HCT116 (cell line): ENCODE measurements around the gene NPLOC4. TPM values are rescaled to one million over a fixed set of nuclear protein-coding genes. Genes with fewer than 3 reads are reported as not detected.

Experiments used
- ATAC-seq: fragments of 200-7000 bp; cut with Tn5 transposase; 2 replicates; pipeline ENCODE4 v1.9.1; 2020; ENCODE audit warnings: mild to moderate bottlenecking, moderate library complexity
- BruUV-seq: library from RNA; stranded (reverse); fragments of 400-500 nt; replicated peaks from 2 replicates; lab custom pipeline; 2021; lab: Mats Ljungman, UMichigan
- CTCF ChIA-PET: fragments of 300-600 bp; sonication (Branson Sonifier 250); formaldehyde crosslinking; loops from one replicate; lab custom pipeline; 2021; ENCODE audit warnings: antibody characterized with exemption; lab: Charles Lee
- POLR2A ChIA-PET: fragments of 300-600, 350-600 bp; sonication (Branson Sonifier 250); formaldehyde crosslinking; loops from one replicate; lab custom pipeline; 2021; ENCODE audit warnings: antibody characterized with exemption; lab: Charles Lee
- RAD21 ChIA-PET, 2 experiments: fragments of 300-600 bp; sonication (Branson Sonifier 250); formaldehyde crosslinking; loops; one replicate each; lab custom pipeline; 2023; ENCODE audit warnings: low total read pairs in 2 of 2; ENCODE audit not compliant: uncharacterized antibody in 2 of 2, unreplicated experiment in 2 of 2, low non-redundant PET in 1 of 2; lab: Charles Lee
- DNase-seq: peaks from one replicate; pipeline ENCODE4 v3.0.0-alpha.2; 2010; ENCODE audit warnings: low read depth, low spot score
- H2AFZ ChIP-seq: fragments of 200-600 bp; shearing (Covaris generic), sonication (generic); 2 replicates; pipeline ENCODE4 v1.6.1; 2017; ENCODE audit warnings: low read depth, mixed run types, mixed read lengths, antibody characterized with exemption, low read length; ENCODE audit not compliant: poor library complexity, severe bottlenecking
- H3K27ac ChIP-seq: 2 replicates; pipeline ENCODE4 v1.5.1; 2012; ENCODE audit warnings: low read depth, low read length
- H3K27me3 ChIP-seq: fragments of 200-600 bp; sonication (generic); 2 replicates; pipeline ENCODE4 v1.6.1; 2016; ENCODE audit warnings: mixed run types, low read length, mixed read lengths; ENCODE audit not compliant: insufficient read depth
- H3K36me3 ChIP-seq, 2 experiments: fragments of 200-500 bp in 1 of 2; fragments of 200-600 bp in 1 of 2; sonication (Bioruptor generic) in 1 of 2; sonication (generic) in 1 of 2; 2 replicates each; pipeline versions ENCODE4 v1.5.1 to v1.6.1; 2014 to 2016; ENCODE audit warnings: low read length in 2 of 2, inconsistent platforms in 1 of 2, mixed read lengths in 1 of 2, mixed run types in 1 of 2; ENCODE audit not compliant: insufficient read depth in 2 of 2, control insufficient read depth in 1 of 2
- H3K4me1 ChIP-seq, 2 experiments: fragments of 200-600 bp in 1 of 2; sonication (generic) in 1 of 2; 2 replicates each; pipeline versions ENCODE4 v1.5.1 to v1.6.1; 2012 to 2017; ENCODE audit warnings: low read length in 2 of 2, inconsistent platforms in 1 of 2, mild to moderate bottlenecking in 1 of 2, mixed read lengths in 1 of 2, mixed run types in 1 of 2, moderate library complexity in 1 of 2; ENCODE audit not compliant: insufficient read depth in 2 of 2, control insufficient read depth in 1 of 2
- H3K4me2 ChIP-seq: fragments of 200-600 bp; sonication (generic); 2 replicates; pipeline ENCODE4 v1.6.1; 2017; ENCODE audit warnings: mixed run types, low read length, mixed read lengths
- H3K4me3 ChIP-seq, 2 experiments: fragments of 200-600 bp in 1 of 2; sonication (generic) in 1 of 2; replicated peaks in 1 of 2; 2 replicates each; pipeline ENCODE4 v1.5.1; 2011 to 2016; ENCODE audit warnings: low read length in 2 of 2, control low read depth in 1 of 2, low read depth in 1 of 2, mild to moderate bottlenecking in 1 of 2, mixed read lengths in 1 of 2, mixed run types in 1 of 2
- H3K79me2 ChIP-seq: fragments of 200-600 bp; sonication (generic); 2 replicates; pipeline ENCODE4 v1.6.1; 2017; ENCODE audit warnings: mild to moderate bottlenecking, mixed run types, low read length, moderate library complexity, mixed read lengths; ENCODE audit not compliant: insufficient read depth
- H3K9ac ChIP-seq: fragments of 200-600 bp; sonication (generic); 2 replicates; pipeline ENCODE4 v1.6.1; 2016; ENCODE audit warnings: low read length, mixed read lengths
- H3K9me2 ChIP-seq: fragments of 200-600 bp; sonication (generic), shearing (Covaris generic); 2 replicates; pipeline ENCODE4 v1.6.1; 2017; ENCODE audit warnings: mixed run types, mild to moderate bottlenecking, moderate library complexity; ENCODE audit not compliant: insufficient read depth
- H3K9me3 ChIP-seq, 2 experiments: fragments of 200-500 bp in 1 of 2; fragments of 200-600 bp in 1 of 2; sonication (Bioruptor generic) in 1 of 2; sonication (generic) in 1 of 2; 2 replicates each; pipeline ENCODE4 v1.6.1; 2014 to 2017; ENCODE audit warnings: low read length in 2 of 2, mixed read lengths in 2 of 2, inconsistent platforms in 1 of 2, low read depth in 1 of 2, mild to moderate bottlenecking in 1 of 2, mixed run types in 1 of 2, moderate library complexity in 1 of 2; ENCODE audit not compliant: control insufficient read depth in 1 of 2, insufficient read depth in 1 of 2
- H4K20me1 ChIP-seq: fragments of 200-600 bp; sonication (generic), shearing (Covaris generic); 2 replicates; pipeline ENCODE4 v1.6.1; 2017; ENCODE audit warnings: mixed run types, mild to moderate bottlenecking, moderate library complexity; ENCODE audit not compliant: insufficient read depth
- CEBPB ChIP-seq: IDR thresholded peaks from 2 replicates; pipeline ENCODE4 v1.6.1; 2012; ENCODE audit warnings: low read depth
- POLR2AphosphoS5 ChIP-seq: IDR thresholded peaks from 2 replicates; pipeline ENCODE4 v1.6.1; 2011; ENCODE audit warnings: mild to moderate bottlenecking, low read depth, low read length, moderate library complexity
- YY1 ChIP-seq: IDR thresholded peaks from 2 replicates; pipeline ENCODE4 v1.6.1; 2011; ENCODE audit warnings: low read length, low read depth, moderate library complexity, mild to moderate bottlenecking; ENCODE audit not compliant: insufficient replicate concordance; ENCODE audit errors: extremely low read depth
- intact Hi-C: fragments of 100-400 bp; cut with micrococcal nuclease; formaldehyde crosslinking; loops from 2 replicates; pipeline ENCODE4 v1.10.0; 2022
- total RNA-seq: library from RNA; stranded (reverse); gene quantifications from one replicate; pipeline ENCODE4 v1.2.1, GENCODE V29; 2021; ENCODE audit not compliant: unreplicated experiment

NPLOC4 gene
- total RNA-seq, 1 experiment from 2014 or later, result 137 TPM

GRCh38 chr17:81543339-81543675 is 93.6 kb downstream of the NPLOC4 start:
- H3K27ac ChIP-seq, result peak overlapping the region; percentile 16; the same call in 1 of the 2 replicates
- no peaks in the 10 kb centered on the region for H3K9me2 ChIP-seq
- H3K9me3 ChIP-seq, result no peaks in the 10 kb centered on the region
- peaks cover 20 to 47% of the 10 kb centered on the region in 2 experiments for H3K36me3 ChIP-seq
- H3K4me1 ChIP-seq, result no peaks in the 10 kb centered on the region
- no peak for DNase-seq
- RAD21 ChIA-PET, result no interaction called here
- no TSS peak for BruUV-seq
- intact Hi-C loops, result no loop called here
- no peaks in the 10 kb centered on the region for H3K27me3 ChIP-seq
- ATAC-seq, result no peak
- H3K4me3 ChIP-seq, result no peak overlapping the region
- H4K20me1 ChIP-seq, result no peaks in the 10 kb centered on the region
- no peak overlapping the region for H2AFZ ChIP-seq
- no peak overlapping the region for H3K9ac ChIP-seq
- CTCF ChIA-PET, result no interaction called here
- H3K79me2 ChIP-seq, result peaks cover 10% of the 10 kb centered on the region; the same call in 1 of the 2 replicates
- H3K4me2 ChIP-seq, result no peak overlapping the region
- TF ChIP-seq CEBPB (no peak), POLR2AphosphoS5 (peak; percentile 6; the same call in 1 of the 2 replicates)
- POLR2A ChIA-PET, result interaction anchor here (1.9 kb wide), 1 partner anchor 9 kb away, joined by 7 read pairs; the partner anchor contains the start of gene FAAP100

GRCh38 chr17:81542431-81543338 is 94.2 kb downstream of the NPLOC4 start:
- intact Hi-C loops, result no loop called here
- ATAC-seq (no peak), DNase-seq (no peak)
- no peak overlapping the region for H3K9ac ChIP-seq
- H3K27me3 ChIP-seq, result no peaks in the 10 kb centered on the region
- H3K4me3 ChIP-seq, result no peak overlapping the region
- ChIA-PET POLR2A (interaction anchor here (0.7 to 1.9 kb wide), 2 partner anchors 10 to 1395 kb away, joined by 4 to 7 read pairs; partner anchors contain the start of gene FAAP100), CTCF (no interaction called here), RAD21 (no interaction called here)
- no peak overlapping the region for H2AFZ ChIP-seq
- H3K4me1 ChIP-seq, result peaks cover 0 to 2% of the 10 kb centered on the region in 2 experiments; a peak in 1 of 4 replicates
- no peaks in the 10 kb centered on the region for H3K9me2 ChIP-seq
- peak overlapping the region; percentile 16; the same call in 1 of the 2 replicates for H3K27ac ChIP-seq
- peaks cover 4% of the 10 kb centered on the region; the same call in 1 of the 2 replicates for H3K79me2 ChIP-seq
- no TSS peak for BruUV-seq
- H3K9me3 ChIP-seq, result no peaks in the 10 kb centered on the region
- H3K4me2 ChIP-seq, result no peak overlapping the region
- H3K36me3 ChIP-seq, result peaks cover 18 to 41% of the 10 kb centered on the region in 2 experiments
- no peaks in the 10 kb centered on the region for H4K20me1 ChIP-seq
- TF ChIP-seq YY1 (no peak), POLR2AphosphoS5 (peak; percentile 20)
